Endothelial cell of umbilical vein (primary cell): ENCODE measurements around the gene MLYCD.

Experiments used
- MYC ChIP-seq: IDR thresholded peaks from one replicate; pipeline ENCODE4 v1.6.1; 2011; ENCODE audit warnings: mild to moderate bottlenecking, low read depth, low read length
- POLR2A ChIP-seq: IDR thresholded peaks from 2 replicates; pipeline ENCODE4 v1.6.1; 2012; ENCODE audit warnings: low read depth, mild to moderate bottlenecking, control low read depth, low read length
- POLR2AphosphoS5 ChIP-seq: IDR thresholded peaks from 2 replicates; pipeline ENCODE4 v1.6.1; 2012; ENCODE audit warnings: low read depth, mild to moderate bottlenecking, control low read depth, low read length, moderate library complexity; ENCODE audit not compliant: insufficient read depth

DNA sequence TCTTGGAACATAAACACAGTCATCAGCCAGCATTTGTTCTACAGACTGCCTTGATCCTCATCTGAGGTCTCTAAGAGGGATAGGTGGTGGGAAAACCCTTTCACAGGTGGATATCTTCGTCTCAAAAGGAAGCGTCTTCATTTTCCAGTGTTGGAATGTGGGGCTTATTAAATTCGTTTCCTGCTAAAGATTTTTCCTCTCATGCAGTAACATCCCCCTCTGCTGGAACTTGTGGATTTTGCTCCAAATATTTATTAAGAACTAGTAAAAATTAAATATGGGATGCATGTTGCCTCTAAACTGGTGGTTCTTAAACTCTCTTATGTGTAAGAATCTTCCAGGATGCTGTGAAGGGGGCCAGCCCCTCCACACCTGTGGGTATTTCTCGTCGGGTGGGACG lies 20.1 kb upstream of the MLYCD start:
- TF ChIP-seq MYC (no peak), POLR2A (no peak), POLR2AphosphoS5 (no peak)
